GM18951 (cell line): ENCODE results near the gene BIK.

Experiments used
- POLR2A ChIP-seq: IDR thresholded peaks from 4 replicates; pipeline ENCODE4 v1.6.1; 2011; ENCODE audit warnings: mild to moderate bottlenecking; ENCODE audit not compliant: insufficient read length, insufficient read depth; ENCODE audit errors: extremely low read depth
- in situ Hi-C: fragments of 300-500 bp; cut with MboI; formaldehyde crosslinking; loops from one replicate; pipeline ENCODE4 v1.12.0; 2022; ENCODE audit warnings: low sequenced_read_pairs, mixed read lengths, inconsistent platforms; ENCODE audit not compliant: unreplicated experiment

The BIK gene

DNA sequence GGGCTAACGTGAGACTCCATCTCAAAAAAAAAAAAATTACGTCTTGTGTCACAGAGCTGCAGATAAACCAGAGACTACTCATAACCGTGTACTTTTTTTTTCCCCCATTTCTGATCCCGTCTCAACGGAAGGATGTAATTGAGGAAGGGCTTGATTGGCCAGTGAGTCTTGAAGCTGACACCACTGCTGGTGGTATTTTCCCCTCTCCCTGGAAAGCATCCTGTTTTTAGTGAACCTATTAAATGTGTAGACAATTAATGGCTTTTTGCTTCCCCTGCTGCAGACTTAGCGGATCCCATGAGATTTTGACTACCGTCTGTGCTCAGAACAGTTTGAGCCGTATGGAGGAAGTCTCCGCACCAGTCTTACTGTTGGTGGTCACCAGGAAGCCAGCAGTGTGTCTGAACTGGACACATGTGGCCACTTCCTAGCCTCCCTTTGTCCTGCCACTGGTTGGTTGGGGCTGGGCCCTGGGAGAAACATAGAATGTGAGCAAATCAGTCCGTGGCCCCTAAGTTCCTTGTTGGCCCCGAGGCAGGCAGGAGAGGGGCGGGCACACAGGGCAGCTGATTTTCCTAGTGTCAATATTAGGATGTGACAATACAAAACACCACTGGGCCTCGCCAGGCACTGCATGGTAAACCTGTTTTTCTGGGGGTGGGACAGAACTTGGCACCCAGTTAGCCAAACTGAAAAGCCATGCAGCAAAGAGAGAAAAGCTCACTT lies 3.1 kb downstream of the BIK start:
- in situ Hi-C loops = no loop called here
- TF ChIP-seq POLR2A = no peak

DNA sequence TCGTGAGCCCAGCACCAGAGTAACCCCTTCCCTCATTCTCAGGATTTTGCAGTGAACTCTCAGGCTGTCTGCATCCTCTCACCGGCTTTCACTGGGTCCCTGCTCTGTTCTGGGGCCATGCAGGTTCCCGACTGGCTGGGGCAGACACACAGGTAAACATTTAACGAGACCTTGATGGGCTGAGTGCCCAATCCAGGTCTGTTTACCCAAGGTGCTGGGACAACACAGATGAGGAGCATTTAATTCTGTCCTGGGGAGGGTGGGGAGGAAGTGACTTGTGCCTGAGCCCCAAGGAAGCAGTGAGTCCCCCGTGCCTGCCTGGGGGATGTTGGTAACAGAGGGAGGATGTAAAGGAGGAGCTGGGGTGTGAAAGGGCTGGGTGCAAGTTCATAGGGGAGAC lies 4.4 kb downstream of the BIK start:
- TF ChIP-seq POLR2A = no peak
- in situ Hi-C loops = no loop called here

DNA sequence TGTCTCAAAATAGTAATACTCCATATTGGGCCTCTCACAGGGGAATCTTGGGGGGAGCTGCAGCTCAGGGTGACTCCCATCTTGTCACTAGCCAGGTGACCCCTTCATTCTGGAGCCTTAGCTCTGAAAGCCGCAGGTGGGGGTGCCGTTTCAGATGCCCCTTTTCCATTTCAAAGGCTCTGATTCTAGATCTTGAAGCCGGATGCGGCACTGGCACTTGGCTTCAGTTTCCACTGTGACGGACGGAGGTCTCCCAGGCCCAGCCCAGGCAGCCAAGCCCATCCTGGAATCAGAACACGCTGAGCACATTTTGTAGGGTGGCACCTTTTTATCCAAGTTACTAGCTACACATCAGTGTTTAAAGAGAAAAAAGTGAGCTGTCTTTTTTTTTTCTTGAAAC lies 6.4 kb downstream of the BIK start:
- no peak for TF ChIP-seq POLR2A
- in situ Hi-C loops = no loop called here

DNA sequence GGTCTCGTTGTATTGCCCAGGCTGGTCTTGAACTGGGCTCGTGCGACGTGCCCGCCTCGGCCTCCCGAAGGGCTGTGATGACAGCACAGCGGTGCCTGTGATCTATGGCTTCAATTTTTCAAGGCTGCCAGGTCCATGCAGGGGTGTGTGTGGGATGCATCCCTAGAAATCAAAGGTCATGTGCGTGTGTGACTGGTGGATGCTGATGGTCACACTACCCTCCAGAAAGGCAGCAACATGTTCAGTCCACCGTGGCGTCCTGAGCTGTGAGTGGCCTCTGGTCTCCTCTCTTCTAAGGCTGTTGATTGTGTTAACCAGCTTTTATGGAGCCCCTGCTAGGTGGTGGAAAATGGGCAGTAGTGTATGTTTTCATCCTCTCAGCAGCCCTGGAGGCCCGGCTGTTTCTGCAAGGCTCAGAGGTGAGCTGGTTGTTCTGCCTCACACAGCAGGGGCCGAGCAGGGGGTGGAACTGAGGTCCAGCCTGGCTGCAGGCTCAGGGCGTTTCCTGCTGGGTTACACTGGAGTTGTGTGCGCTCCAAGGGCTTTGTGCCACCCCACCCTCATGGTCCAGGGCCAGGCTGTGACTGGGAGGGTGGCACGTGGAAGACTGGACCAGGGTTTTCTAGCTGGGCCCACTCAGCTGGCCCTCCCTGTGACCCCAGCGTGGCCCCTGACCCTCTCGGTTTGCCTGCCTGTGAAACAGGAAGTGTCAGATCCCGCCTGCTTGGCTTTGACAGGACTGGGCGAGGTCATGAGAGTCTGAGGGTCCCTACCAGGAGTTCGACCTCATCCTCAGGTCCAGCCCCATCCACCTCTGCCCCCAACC lies 7.7 kb downstream of the BIK start:
- in situ Hi-C loops = no loop called here
- no peak for TF ChIP-seq POLR2A

GRCh38 chr22:43118953-43119458 lies 8.5 kb downstream of the BIK start:
- in situ Hi-C loops = no loop called here
- TF ChIP-seq POLR2A = no peak

GRCh38 chr22:43126501-43127165 lies 16.1 kb downstream of the BIK start:
- in situ Hi-C loops = no loop called here

GRCh38 chr22:43127166-43127908 lies 16.8 kb downstream of the BIK start:
- in situ Hi-C loops = no loop called here
- TF ChIP-seq POLR2A = no peak

More at GRCh38 chr22:43126501-43127165, 16.1 kb downstream of the BIK start:
- no peak for TF ChIP-seq POLR2A

DNA sequence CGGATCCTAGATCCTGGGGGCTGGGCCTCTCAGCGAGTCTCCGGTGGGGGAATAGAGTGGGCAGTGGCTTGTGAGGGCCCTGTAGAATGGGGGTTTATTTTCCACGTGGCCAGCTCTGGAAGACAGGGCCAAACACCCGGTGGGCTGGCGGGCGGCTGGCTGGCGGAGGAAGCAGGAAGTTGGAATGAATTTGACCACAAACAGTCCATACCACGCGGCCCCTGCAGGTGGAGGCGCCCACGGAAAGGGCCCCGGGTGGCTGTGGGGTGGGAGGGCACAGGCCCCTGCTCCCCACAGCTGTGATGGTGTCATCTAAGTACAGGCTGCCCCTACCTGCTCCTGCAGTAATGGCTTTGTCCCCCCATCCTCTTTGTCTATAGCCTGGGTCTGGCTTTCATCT lies 17.6 kb downstream of the BIK start:
- no peak for TF ChIP-seq POLR2A
- in situ Hi-C loops = no loop called here

DNA sequence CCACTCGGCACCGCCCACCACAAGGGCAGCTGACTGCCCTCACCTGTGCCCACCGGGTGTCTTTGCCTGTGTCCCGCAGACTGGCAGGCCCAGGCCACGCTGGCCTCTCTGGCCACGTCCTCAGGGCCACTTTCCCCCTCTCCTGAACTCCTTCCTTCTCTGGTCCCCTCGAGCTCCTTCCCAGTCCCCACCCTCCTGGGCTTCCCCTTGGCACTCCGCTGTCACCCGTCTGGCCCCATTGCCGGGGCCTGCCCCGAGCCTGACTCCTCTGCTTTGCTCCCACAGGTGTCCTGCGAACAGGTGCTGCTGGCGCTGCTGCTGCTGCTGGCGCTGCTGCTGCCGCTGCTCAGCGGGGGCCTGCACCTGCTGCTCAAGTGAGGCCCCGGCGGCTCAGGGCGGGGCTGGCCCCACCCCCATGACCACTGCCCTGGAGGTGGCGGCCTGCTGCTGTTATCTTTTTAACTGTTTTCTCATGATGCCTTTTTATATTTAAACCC lies 18.4 kb downstream of the BIK start:
- in situ Hi-C loops = no loop called here
- TF ChIP-seq POLR2A = no peak

DNA sequence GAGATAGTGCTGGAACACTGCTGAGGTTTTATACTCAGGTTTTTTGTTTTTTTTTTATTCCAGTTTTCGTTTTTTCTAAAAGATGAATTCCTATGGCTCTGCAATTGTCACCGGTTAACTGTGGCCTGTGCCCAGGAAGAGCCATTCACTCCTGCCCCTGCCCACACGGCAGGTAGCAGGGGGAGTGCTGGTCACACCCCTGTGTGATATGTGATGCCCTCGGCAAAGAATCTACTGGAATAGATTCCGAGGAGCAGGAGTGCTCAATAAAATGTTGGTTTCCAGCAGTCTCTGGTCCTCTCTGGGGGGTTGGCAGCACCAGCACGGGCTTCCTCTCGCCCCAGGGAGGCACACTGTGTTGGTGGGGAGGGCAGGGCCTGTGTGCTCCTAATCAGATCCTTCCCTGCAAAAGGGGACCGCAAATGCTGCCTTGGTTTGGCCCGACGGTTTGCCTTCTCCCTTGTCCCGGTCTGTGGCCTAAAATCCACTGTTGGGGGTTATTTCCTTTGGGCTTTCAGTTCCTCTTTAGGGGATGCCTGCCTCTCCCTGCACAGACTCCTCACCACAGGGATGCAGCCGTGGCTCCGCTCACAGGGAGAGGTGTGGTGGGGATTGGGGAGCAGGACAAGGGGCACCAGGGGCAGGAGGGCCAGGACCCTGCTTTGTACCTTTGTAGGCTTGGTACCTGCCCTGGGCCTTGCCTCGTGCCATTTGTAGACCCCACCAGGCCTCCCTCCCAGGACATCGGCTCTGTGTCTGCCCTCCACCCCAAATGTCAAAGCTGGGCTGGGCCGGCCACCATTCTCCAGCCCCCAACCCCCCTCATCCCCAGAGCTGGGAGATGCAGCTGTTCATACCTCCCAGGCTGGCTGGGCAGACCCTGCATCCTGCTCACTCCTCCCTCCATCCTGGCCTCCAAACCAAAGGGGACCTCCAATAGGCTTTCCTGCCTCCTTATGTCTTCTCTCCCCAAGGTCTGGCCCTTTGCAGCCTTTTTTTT lies 19.2 kb downstream of the BIK start:
- no peak for TF ChIP-seq POLR2A
- in situ Hi-C loops = no loop called here

- no peak for TF ChIP-seq POLR2A
- in situ Hi-C loops = no loop called here
Measured at GRCh38 chr22:43131773-43132501, 21.4 kb downstream of the BIK start.
